GM19043 (cell line): ENCODE measurements around the gene ZDHHC19.
"Not testable (repeated sequence)": the region's sequence is repeated elsewhere in the genome, so short reads cannot be mapped to it uniquely, and the experiment has no call there.

ENCODE experiments used
- ATAC-seq: cut with Tn5 transposase; IDR thresholded peaks from one replicate; pipeline ENCODE4 v1.9.1; 2021; ENCODE audit warnings: low read depth; ENCODE audit not compliant: unreplicated experiment

The ZDHHC19 gene

GRCh38 chr3:196225763-196226364, 14.7 kb upstream of the ZDHHC19 start:
- no peak for ATAC-seq

DNA sequence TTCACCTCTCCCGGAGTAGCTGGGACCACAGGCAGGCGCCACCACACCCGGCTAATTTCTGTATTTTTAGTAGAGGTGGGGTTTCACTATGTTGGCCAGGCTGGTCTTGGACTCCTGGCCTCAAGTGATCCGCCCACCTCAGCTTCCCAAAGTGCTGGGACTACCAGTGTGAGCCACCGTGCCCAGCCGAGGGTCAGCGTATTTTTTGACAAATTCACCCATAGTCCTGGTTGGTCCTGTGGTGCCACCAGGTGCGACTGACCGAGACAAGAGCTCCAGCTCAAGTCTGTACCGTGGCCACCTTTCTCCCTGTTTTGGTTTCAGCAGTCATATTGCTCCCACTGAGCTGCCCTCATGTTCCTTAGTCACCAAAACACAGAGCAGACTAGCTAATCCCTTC, 13.9 kb upstream of the ZDHHC19 start:
- ATAC-seq: no peak

DNA sequence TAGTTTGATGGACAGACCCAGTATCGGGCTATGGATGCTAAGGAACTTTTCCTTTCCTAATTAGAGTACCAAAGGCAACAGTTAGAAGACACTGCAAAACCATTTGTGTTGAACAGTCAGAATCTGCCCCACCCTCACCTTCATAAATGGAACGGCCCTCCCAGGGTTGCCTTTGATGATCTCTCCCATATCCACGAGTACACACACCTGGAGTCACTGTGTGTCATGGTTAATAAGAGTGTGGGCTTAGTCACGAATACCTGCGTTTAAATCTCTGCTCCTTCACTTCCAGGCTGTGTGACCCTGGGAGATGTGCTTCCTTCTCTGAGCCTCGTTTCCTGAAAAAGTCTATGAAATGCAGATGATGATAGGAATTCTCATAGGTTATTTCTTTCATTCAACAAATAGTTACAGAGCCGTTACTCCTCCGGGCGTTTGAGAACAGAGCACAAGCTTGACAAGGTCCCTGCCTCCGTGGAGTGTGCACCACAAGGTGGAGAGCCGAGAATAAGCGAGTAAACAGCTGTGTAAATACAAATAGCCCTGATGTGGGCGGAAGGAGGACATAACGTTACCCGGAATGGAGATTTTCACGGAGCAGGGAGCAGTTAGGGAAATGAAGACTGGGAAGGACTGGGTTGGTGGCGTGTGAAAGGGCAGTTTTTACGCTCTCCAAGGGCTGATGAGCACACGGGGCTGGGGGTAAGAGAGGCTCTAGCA, 11.8 kb upstream of the ZDHHC19 start:
- no peak for ATAC-seq

- ATAC-seq: no peak
Observed at GRCh38 chr3:196220991-196221390, 9.8 kb upstream of the ZDHHC19 start.

- no peak for ATAC-seq
Observed at GRCh38 chr3:196220587-196220986, 9.4 kb upstream of the ZDHHC19 start.

DNA sequence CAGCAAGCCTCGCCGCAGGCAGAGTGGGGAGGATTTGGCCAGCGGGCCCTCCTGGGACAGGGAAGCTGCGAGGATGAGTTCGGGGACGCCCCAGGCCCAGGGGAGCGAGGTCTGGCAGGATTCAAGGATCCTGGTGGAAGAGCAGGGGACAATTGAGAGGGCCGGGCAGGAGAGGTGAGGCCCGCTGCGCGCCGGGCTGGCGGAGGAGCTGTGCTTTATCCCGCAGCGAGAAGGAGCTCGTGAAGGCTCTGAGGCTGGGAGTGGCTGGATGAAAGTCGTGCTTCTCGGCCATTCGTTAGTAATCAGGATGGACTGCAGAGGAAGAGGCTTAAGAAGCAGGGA, 8.7 kb upstream of the ZDHHC19 start:
- ATAC-seq: no peak

DNA sequence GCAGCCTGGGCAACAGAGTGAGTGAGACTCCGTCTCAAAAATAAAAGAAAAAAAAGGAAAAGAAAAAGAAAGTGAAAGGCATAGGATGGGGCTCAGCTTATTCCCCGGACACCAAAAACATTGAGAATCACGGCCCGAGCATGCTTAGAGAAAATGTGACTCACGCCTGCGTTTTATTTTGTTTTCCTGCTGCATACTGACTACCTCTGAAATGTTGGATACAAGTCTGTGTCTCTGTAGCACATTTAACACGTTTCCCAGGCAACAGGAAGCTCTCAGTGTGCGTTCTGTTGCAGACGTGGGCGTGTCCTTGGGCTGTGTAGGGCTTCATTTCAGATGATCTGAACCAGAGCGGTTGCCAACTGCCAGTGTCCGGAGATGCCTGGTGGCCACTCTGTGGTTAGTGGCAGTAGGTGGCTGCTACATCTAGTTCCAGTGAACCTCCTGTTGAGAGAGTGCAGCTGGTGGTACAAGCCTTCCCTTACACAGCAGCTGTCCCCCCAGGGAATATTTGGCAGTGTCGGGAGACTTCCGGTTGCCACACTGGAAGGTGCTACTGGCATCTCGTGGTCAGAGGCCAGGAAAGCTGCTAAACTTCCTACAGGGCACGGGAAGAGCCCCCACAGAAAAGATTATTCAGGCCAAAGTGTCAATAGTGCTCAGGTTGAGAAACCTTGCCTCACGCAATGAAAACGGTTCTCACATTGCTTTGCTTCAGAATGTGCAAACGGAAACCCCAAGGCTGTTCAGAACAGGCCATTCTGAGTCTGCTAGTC, 8.2 kb upstream of the ZDHHC19 start:
- ATAC-seq: peak; percentile 55

GRCh38 chr3:196218155-196218712, 7.0 kb upstream of the ZDHHC19 start:
- ATAC-seq: no peak

DNA sequence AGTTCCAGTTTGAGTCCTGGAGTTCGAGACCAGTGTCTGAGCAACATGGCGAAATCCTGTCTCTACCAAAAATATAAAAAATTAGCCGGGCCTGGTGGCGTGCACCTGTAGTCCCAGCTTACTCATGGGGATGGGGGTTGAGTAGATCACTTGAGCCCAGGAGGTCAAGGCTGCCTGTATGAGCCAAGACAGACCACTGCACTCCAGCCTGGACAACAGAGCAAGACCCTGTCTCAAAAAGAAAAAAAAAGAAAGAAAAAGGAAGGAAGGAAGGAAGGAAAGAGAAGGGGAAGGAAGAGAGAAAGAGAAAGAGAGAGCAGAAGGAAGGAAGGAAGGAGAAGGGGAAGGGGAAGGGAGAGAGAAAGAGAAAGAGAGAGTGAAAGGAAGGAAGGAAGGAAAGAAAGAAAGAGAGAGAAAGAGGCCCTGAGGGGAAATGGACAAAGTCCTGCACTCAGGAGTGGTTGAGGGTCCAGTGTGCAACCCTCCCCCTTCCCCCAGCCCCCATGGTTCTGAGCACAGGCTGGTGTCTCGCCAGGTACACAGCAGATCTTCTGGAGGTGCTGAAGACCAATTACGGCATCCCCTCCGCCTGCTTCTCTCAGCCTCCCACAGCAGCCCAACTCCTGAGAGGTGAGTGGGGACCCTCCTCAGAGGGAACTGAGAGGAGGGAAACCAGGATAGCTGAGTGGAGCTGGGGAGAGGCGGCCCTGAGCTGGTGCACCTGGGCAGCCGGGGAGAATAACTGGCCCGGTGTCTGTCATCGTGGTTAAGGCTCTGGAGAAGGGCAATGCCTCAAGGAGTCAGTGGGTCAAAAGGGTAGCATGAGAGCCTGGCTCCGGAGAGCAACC, 6.3 kb upstream of the ZDHHC19 start:
- no peak for ATAC-seq

GRCh38 chr3:196216681-196217211, 5.5 kb upstream of the ZDHHC19 start:
- no peak for ATAC-seq

- ATAC-seq: no peak
Observed at GRCh38 chr3:196216089-196216564, 4.9 kb upstream of the ZDHHC19 start, which contains the start of gene SLC51A. Gene SLC51A, plus strand, starts transcription at chr3:196216534. Its CDS starts 179 bp downstream, at chr3:196216713.

DNA sequence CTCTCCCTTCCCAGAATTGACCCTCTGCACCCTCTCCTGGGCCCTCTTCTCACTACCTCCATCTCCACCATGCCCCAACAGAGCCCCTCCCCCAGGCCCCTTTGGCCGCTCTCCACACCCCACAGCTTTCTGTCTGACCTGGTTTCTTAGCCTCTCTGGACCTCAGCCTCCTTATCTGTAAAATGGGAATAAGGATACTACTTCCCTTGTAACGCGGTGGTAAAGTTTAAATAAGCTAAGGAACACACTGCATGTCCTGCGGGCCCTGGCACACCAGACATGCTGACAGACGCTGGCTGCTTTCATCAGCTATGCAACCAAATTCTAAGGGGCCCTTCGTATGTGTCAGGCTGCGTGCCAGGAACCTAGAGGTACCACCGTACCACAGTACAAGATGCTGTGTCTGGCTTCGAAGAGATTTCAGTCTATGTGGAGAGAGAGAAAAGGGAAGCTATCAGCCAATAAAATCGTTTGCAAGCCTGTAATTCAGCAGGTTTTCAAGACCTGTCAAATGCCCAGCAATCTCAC, 4.4 kb upstream of the ZDHHC19 start:
- ATAC-seq: no peak

GRCh38 chr3:196214783-196215441, 3.7 kb upstream of the ZDHHC19 start:
- no peak for ATAC-seq

- ATAC-seq: not testable (repeated sequence)
Observed at GRCh38 chr3:196209944-196210672, 1.1 kb downstream of the ZDHHC19 start.

DNA sequence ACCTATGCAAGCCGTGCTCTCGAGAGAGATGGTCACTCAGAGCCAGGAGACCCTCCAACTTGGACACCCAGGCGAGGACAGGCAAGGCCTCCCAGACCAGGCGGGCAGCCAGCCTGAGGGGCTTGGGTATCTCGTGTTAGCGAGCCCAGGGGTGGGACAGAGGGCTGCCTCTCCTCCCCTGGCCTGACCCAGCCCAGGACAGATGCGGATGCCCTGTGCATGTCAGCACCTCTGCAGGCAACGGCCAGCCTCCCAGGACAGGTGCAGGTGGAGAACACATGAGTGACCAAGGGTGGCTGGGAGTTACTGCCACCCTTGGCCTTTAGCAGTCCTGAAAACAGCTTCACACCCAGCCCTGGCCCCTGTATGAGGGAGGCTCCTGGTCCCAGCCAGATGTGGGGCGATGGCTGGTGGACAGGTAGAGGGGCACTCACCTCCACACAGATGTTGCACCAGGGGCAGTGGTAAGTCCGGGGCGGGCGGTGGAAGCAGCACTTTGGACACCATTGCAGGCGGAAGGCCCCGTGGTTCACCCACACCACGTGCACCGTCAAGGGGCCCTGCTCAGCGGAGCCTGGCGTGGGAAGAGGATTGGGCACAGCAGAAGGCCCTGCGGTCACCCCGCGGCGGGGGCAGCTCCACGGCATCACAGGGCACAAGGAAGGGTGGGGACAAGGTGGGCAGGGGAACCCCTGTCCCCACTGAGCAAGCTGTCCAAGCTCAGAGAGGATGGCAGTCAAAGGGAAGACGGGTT, 2.1 kb downstream of the ZDHHC19 start:
- no peak for ATAC-seq

- ATAC-seq: no peak
Observed at GRCh38 chr3:196207833-196208607, 3.2 kb downstream of the ZDHHC19 start.

- no peak for ATAC-seq
Observed at GRCh38 chr3:196207159-196207832, 3.9 kb downstream of the ZDHHC19 start.
